ENCODE results near the gene ADRB1. TPM values are rescaled to one million over a fixed set of nuclear protein-coding genes. Genes with fewer than 3 reads are reported as not detected.

ADRB1 gene
- total RNA-seq, 6 donors from 2014 or later = 18.9 to 37.2 (median 26.8) TPM

GRCh38 chr10:114042895-114043531, 653 bp upstream of the ADRB1 start:
- TF ChIP-seq EP300 (IDR thresholded peaks at IDR 0.05) (peak in 1 of 4 donors; percentile 61), CTCF (IDR thresholded peaks at IDR 0.05) (no peak), POLR2AphosphoS5 (IDR thresholded peaks at IDR 0.05) (peak; percentile 26 to 27), POLR2A (IDR thresholded peaks at IDR 0.05) (peak in 1 of 4 donors; percentile 7)
- WGBS, 2 donors = 1 to 2% methylated on average over 26 to 37 of the region's 38 CpGs
- DNase-seq (peak in 1 of 2 donors; percentile 49), ATAC-seq (ENCODE audit: low FRiP score in 2 of 2) (peak; percentile 66 to 72)
- no peaks in the 10 kb centered on the region for H3K36me3 ChIP-seq
- H3K9me3 ChIP-seq = no peaks in the 10 kb centered on the region
- peaks cover 0 to 13% (median 4%) of the 10 kb centered on the region in 4 donors for H3K27me3 ChIP-seq
- peak overlapping the region; percentile 90 to 94 (median 93) for H3K27ac ChIP-seq
- peaks cover 0 to 45% (median 10%) of the 10 kb centered on the region in 4 donors for H3K4me1 ChIP-seq
- peak overlapping the region; percentile 52 to 65 (median 63) for H3K4me3 ChIP-seq

- peaks cover 3 to 59% (median 10%) of the 10 kb centered on the region in 4 donors for H3K4me1 ChIP-seq
- DNase-seq = peak; percentile 29 to 87
- peak in 1 of 2 donors; percentile 49 for ATAC-seq (ENCODE audit: low FRiP score in 2 of 2)
- H3K4me3 ChIP-seq = peak overlapping the region; percentile 62 to 65 (median 64)
- H3K27ac ChIP-seq = peak overlapping the region; percentile 90 to 94 (median 93)
- TF ChIP-seq CTCF (IDR thresholded peaks at IDR 0.05) (no peak), POLR2A (IDR thresholded peaks at IDR 0.05) (peak in 1 of 4 donors; percentile 34), EP300 (IDR thresholded peaks at IDR 0.05) (peak in 1 of 4 donors; percentile 37), POLR2AphosphoS5 (IDR thresholded peaks at IDR 0.05) (peak; percentile 42 to 45)
- peaks cover 0 to 13% (median 4%) of the 10 kb centered on the region in 4 donors for H3K27me3 ChIP-seq
- H3K9me3 ChIP-seq = no peaks in the 10 kb centered on the region
- peaks cover 0 to 3% (median 0%) of the 10 kb centered on the region in 4 donors for H3K36me3 ChIP-seq
- 25% methylated on average over 19 of the region's 106 CpGs; no CpG with 5 or more reads in 1 of the 2 donors for WGBS, 2 donors
These were observed 825 bp downstream of the ADRB1 start for GRCh38 chr10:114044247-114045135.

GRCh38 chr10:114045136-114046086, 1.7 kb downstream of the ADRB1 start:
- H3K36me3 ChIP-seq = peaks cover 0 to 3% (median 0%) of the 10 kb centered on the region in 4 donors
- DNase-seq = peak; percentile 64 to 91
- 7 to 8% methylated on average over 20 to 21 of the region's 78 CpGs for WGBS, 2 donors
- no peaks in the 10 kb centered on the region for H3K9me3 ChIP-seq
- H3K27me3 ChIP-seq = peaks cover 0 to 13% (median 4%) of the 10 kb centered on the region in 4 donors
- peaks cover 6 to 62% (median 10%) of the 10 kb centered on the region in 4 donors for H3K4me1 ChIP-seq
- TF ChIP-seq POLR2AphosphoS5 (IDR thresholded peaks at IDR 0.05) = no peak
- TF ChIP-seq POLR2A (IDR thresholded peaks at IDR 0.05) = no peak
- no peak for TF ChIP-seq EP300 (IDR thresholded peaks at IDR 0.05)
- TF ChIP-seq CTCF (IDR thresholded peaks at IDR 0.05) = peak in 1 of 6 experiments; percentile 15
- peak overlapping the region; percentile 70 to 94 (median 91) for H3K27ac ChIP-seq
- H3K4me3 ChIP-seq = peak overlapping the region; percentile 33 to 65 (median 63)
- peak in 1 of 2 donors; percentile 55 for ATAC-seq (ENCODE audit: low FRiP score in 2 of 2)

GRCh38 chr10:114046087-114046458, 2.4 kb downstream of the ADRB1 start:
- Histone ChIP-seq H3K9me3 (no peaks in the 10 kb centered on the region), H3K4me1 (peaks cover 8 to 62% (median 10%) of the 10 kb centered on the region in 4 donors), H3K27ac (peak overlapping the region; percentile 70 to 94 (median 91)), H3K36me3 (peaks cover 0 to 3% (median 0%) of the 10 kb centered on the region in 4 donors), H3K27me3 (peaks cover 0 to 13% (median 4%) of the 10 kb centered on the region in 4 donors), H3K4me3 (peak overlapping the region; percentile 6 to 65 (median 63))
- TF ChIP-seq EP300 (IDR thresholded peaks at IDR 0.05) (no peak), CTCF (IDR thresholded peaks at IDR 0.05) (no peak), POLR2A (IDR thresholded peaks at IDR 0.05) (no peak), POLR2AphosphoS5 (IDR thresholded peaks at IDR 0.05) (no peak)
- DNase-seq (peak in 1 of 2 donors; percentile 44), ATAC-seq (ENCODE audit: low FRiP score in 2 of 2) (no peak)
- 51 to 52% methylated on average over 7 of the region's 7 CpGs for WGBS, 2 donors

Data from upper lobe of left lung (tissue), 6 donors.